ENCODE results near the gene MRPL46. TPM values are rescaled to one million over a fixed set of nuclear protein-coding genes. Genes with fewer than 3 reads are reported as not detected.
A peak's percentile ranks its signal among the peaks of the same experiment; 100 is the strongest.

The MRPL46 gene
- total and polyA plus RNA-seq, 9 of the 15 experiments (the other 6 are each of a cell fraction or from before 2014, with no cell fraction given): 41.2 to 72.2 (median 49.8) TPM

GRCh38 chr15:88450125-88450798, 16.9 kb downstream of the MRPL46 start (continued):
- TF ChIP-seq ZNF589 (CRISPR knock-in tag; IDR thresholded peaks at IDR 0.05; ENCODE audit: low read depth) (no peak), ID3 (CRISPR knock-in tag; IDR thresholded peaks at IDR 0.05) (no peak), ID3 (tag; IDR thresholded peaks at IDR 0.05) (no peak), SRSF1 (IDR thresholded peaks at IDR 0.05; ENCODE audit: low read depth, low read length) (no peak), DEAF1 (CRISPR knock-in tag; IDR thresholded peaks at IDR 0.05) (peak; percentile 44; the same call in 1 of the 2 replicates), HBP1 (CRISPR knock-in tag; IDR thresholded peaks at IDR 0.05) (no peak), RB1 (IDR thresholded peaks at IDR 0.05; ENCODE audit: low read depth) (peak; percentile 34; the same call in 1 of the 2 replicates), NCOA2 (IDR thresholded peaks at IDR 0.05; ENCODE audit: partially characterized antibody in 2 of 2) (no peak), ZC3H11A (IDR thresholded peaks at IDR 0.05; ENCODE audit: low read depth, low read length) (no peak), SMARCE1 (IDR thresholded peaks at IDR 0.05) (no peak), REST (IDR thresholded peaks at IDR 0.05; ENCODE audit: borderline replicate concordance) (peak; percentile 57; the same call in 1 of the 2 replicates), REST (CRISPR knock-in tag; IDR thresholded peaks at IDR 0.05; ENCODE audit: low read depth) (no peak), ETV1 (tag; conservative IDR thresholded peaks at IDR 0.05; ENCODE audit: low read depth) (peak; percentile 77)

All from K562 (cell line).